Neuronal stem cell (in vitro differentiated cells): Measurements from ENCODE around the gene CCDC183.
"Not testable (repeated sequence)": the region's sequence is repeated elsewhere in the genome, so short reads cannot be mapped to it uniquely, and the experiment has no call there.

Experiments
- DNase-seq: peaks from one replicate; pipeline ENCODE4 v3.0.0-alpha.2; 2013; ENCODE audit warnings: low spot score
- H2AFZ ChIP-seq: one replicate; pipeline ENCODE4 v1.6.1; 2013; ENCODE audit warnings: mild to moderate bottlenecking, low read length, inconsistent platforms
- H2AK5ac ChIP-seq: 2 replicates; pipeline ENCODE4 v1.6.1; 2013; ENCODE audit warnings: low read depth, mild to moderate bottlenecking, inconsistent platforms, low read length, moderate library complexity, mixed read lengths
- H2BK120ac ChIP-seq: 2 replicates; pipeline ENCODE4 v1.6.1; 2013; ENCODE audit warnings: low read depth, mild to moderate bottlenecking, inconsistent platforms, low read length, moderate library complexity, mixed read lengths
- H2BK12ac ChIP-seq: one replicate; pipeline ENCODE4 v1.6.1; 2013; ENCODE audit warnings: low read length, inconsistent platforms
- H2BK15ac ChIP-seq: 2 replicates; pipeline ENCODE4 v1.6.1; 2013; ENCODE audit warnings: mild to moderate bottlenecking, low read length, inconsistent platforms, mixed read lengths
- H2BK5ac ChIP-seq: one replicate; pipeline ENCODE4 v1.6.1; 2013; ENCODE audit warnings: inconsistent platforms, mild to moderate bottlenecking, low read length, moderate library complexity
- H3K14ac ChIP-seq: one replicate; pipeline ENCODE4 v1.6.1; 2013; ENCODE audit warnings: low read length, inconsistent platforms
- H3K18ac ChIP-seq: 2 replicates; pipeline ENCODE4 v1.6.1; 2013; ENCODE audit warnings: low read length, inconsistent platforms
- H3K23ac ChIP-seq: 2 replicates; pipeline ENCODE4 v1.6.1; 2013; ENCODE audit warnings: low read depth, mild to moderate bottlenecking, mixed read lengths, low read length, inconsistent platforms; ENCODE audit not compliant: poor library complexity
- H3K27ac ChIP-seq: replicated peaks from 3 replicates; pipeline ENCODE4 v1.5.1; 2013; ENCODE audit warnings: low read length, inconsistent platforms
- H3K27me3 ChIP-seq, 3 experiments: 2 replicates each; pipeline ENCODE4 v1.6.1; 2013; ENCODE audit warnings: low read length in 3 of 3, mild to moderate bottlenecking in 2 of 3, inconsistent platforms in 1 of 3, low read depth in 1 of 3, mixed read lengths in 1 of 3, moderate library complexity in 1 of 3; ENCODE audit not compliant: control insufficient read depth in 3 of 3, insufficient read depth in 3 of 3
- H3K36me3 ChIP-seq, 2 donors: replicated peaks in 1 of 2; 2 replicates each; pipeline ENCODE4 v1.6.1; 2013; ENCODE audit warnings: low read length in 2 of 2; ENCODE audit not compliant: control insufficient read depth in 2 of 2, insufficient read depth in 2 of 2
- H3K4ac ChIP-seq: 2 replicates; pipeline ENCODE4 v1.6.1; 2013; ENCODE audit warnings: inconsistent platforms, mild to moderate bottlenecking, low read length, moderate library complexity
- H3K4me1 ChIP-seq, 2 donors: 1 replicate in 1 of 2; 2 replicates in 1 of 2; pipeline ENCODE4 v1.6.1; 2013; ENCODE audit warnings: low read length in 2 of 2, low read depth in 1 of 2; ENCODE audit not compliant: control insufficient read depth in 2 of 2, insufficient read depth in 1 of 2
- H3K4me2 ChIP-seq: one replicate; pipeline ENCODE4 v1.6.1; 2013; ENCODE audit warnings: mild to moderate bottlenecking, low read length, inconsistent platforms; ENCODE audit not compliant: insufficient read depth, poor library complexity, severe bottlenecking
- H3K4me3 ChIP-seq, 2 donors: 2 replicates each; pipeline ENCODE4 v1.5.1; 2013; ENCODE audit warnings: low read length in 2 of 2, mild to moderate bottlenecking in 2 of 2, inconsistent platforms in 1 of 2, moderate library complexity in 1 of 2
- H3K79me1 ChIP-seq: one replicate; pipeline ENCODE4 v1.6.1; 2013; ENCODE audit warnings: low read depth, mild to moderate bottlenecking, inconsistent platforms, low read length, moderate library complexity
- H3K9ac ChIP-seq: one replicate; pipeline ENCODE4 v1.6.1; 2013; ENCODE audit warnings: mild to moderate bottlenecking, low read depth, low read length, inconsistent platforms; ENCODE audit not compliant: poor library complexity
- H3K9me3 ChIP-seq, 2 donors: replicated peaks in 1 of 2; 2 replicates each; pipeline versions ENCODE3 to v1.6.1; 2013; ENCODE audit warnings: low read length in 2 of 2, mild to moderate bottlenecking in 2 of 2, inconsistent platforms in 1 of 2, low read depth in 1 of 2, mixed read lengths in 1 of 2, moderate library complexity in 1 of 2; ENCODE audit not compliant: control insufficient read depth in 2 of 2, insufficient read depth in 1 of 2
- H4K8ac ChIP-seq: one replicate; pipeline ENCODE4 v1.6.1; 2013; ENCODE audit warnings: low read depth, mild to moderate bottlenecking, inconsistent platforms, low read length, moderate library complexity
- H4K91ac ChIP-seq: one replicate; pipeline ENCODE4 v1.6.1; 2013; ENCODE audit warnings: low read length, low read depth, mild to moderate bottlenecking, inconsistent platforms; ENCODE audit not compliant: poor library complexity
- WGBS, 2 donors: extraction: QIAGEN DNeasy Blood & Tissue Kit; methylation state at CpG; one replicate each; pipeline ENCODE4 v1.1.7; 2013; ENCODE audit warnings: missing lambda C conversion rate in 2 of 2, mixed read lengths in 1 of 2; ENCODE audit not compliant: insufficient read length in 2 of 2, insufficient replicate concordance in 1 of 2; ENCODE audit errors: extremely low coverage in 2 of 2; 5-methylcytosine and 5-hydroxymethylcytosine counted together

The CCDC183 gene

DNA sequence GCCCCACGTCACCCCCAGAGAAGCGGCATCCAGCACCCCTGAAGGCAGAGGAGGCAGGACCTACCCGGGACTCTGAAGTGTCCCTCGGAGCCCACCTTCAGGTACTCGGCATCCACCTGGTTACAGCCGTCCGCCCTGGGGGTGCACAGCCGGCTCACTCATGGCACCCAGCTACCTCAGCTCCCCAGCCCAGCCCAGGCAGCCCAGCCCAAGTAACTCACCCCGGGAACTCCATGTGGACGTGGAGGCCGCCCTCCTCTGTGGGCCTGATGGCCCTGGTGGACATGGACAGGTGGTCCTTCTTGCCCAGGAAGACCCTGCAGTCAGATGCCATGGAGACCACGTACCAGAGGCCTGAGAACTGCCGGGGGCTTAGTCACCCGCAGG, 32.5 kb upstream of the CCDC183 start:
- Histone ChIP-seq H2BK120ac (no peak overlapping the region), H2BK12ac (peak overlapping the region; percentile 7), H3K9ac (no peak overlapping the region), H3K4me3 (no peak overlapping the region), H3K27me3 (peaks cover 0 to 9% (median 2%) of the 10 kb centered on the region in 3 experiments), H3K27ac (no peak overlapping the region), H3K9me3 (no peaks in the 10 kb centered on the region), H3K4me1 (peaks cover 11% of the 10 kb centered on the region in 2 donors), H2AFZ (no peak overlapping the region), H3K4ac (peak overlapping the region; percentile 89), H3K4me2 (peak overlapping the region; percentile 18), H2AK5ac (peak overlapping the region; percentile 99), H3K36me3 (no peaks in the 10 kb centered on the region), H3K23ac (peak overlapping the region; percentile 85), H4K91ac (peak overlapping the region; percentile 85), H3K79me1 (no peaks in the 10 kb centered on the region), H3K18ac (peak overlapping the region; percentile 97), H3K14ac (peak overlapping the region; percentile 9), H2BK5ac (peak overlapping the region; percentile 93), H4K8ac (no peak overlapping the region), H2BK15ac (peak overlapping the region; percentile 99)
- DNase-seq = no peak
- no CpG with 5 or more reads among the region's 14 CpGs for WGBS, 2 donors

GRCh38 chr9:136764301-136764891, 31.7 kb upstream of the CCDC183 start, which contains the start of gene LCN15:
LCN15 (minus strand) TSS chr9:136764518; CDS start chr9:136764488, 30 bp downstream.
- no peak for DNase-seq
- H3K27ac ChIP-seq = peak within 1 kb of the TSS; percentile 46
- no CpG with 5 or more reads among the region's 14 CpGs for whole genome bisulfite sequencing, 2 donors

DNA sequence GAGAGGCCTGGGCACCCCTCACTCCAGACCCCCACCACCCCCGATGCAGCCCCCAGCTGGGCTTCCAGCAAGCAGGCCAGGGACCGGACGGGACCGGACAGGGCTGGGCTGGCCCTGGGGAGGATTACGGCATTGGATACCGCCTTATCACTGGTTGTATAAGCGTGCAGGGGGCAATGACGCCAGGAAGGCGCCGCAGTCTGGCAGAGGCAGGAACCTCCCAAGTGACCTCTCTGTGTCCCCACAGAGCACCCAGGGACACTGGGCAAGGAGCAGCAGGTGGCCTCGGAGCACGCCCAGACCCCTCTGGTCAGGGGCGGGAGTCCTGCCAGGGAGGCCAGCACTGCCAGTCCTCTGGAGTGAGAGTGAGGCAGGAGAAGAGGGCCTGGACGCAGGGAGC, 31.1 kb upstream of the CCDC183 start:
- Histone ChIP-seq H3K27ac (no peak overlapping the region), H3K18ac (peak overlapping the region; percentile 84), H3K9ac (peak overlapping the region; percentile 50), H3K36me3 (no peaks in the 10 kb centered on the region), H2BK120ac (peak overlapping the region; percentile 87), H2AK5ac (peak overlapping the region; percentile 99), H4K91ac (no peak overlapping the region), H3K4me1 (peaks cover 9 to 13% of the 10 kb centered on the region in 2 donors), H4K8ac (no peak overlapping the region), H3K27me3 (peaks cover 0 to 9% (median 2%) of the 10 kb centered on the region in 3 experiments), H3K4me3 (no peak overlapping the region), H3K9me3 (no peaks in the 10 kb centered on the region), H2BK12ac (peak overlapping the region; percentile 41), H3K79me1 (no peaks in the 10 kb centered on the region), H2AFZ (no peak overlapping the region), H3K14ac (no peak overlapping the region), H3K4me2 (no peak overlapping the region), H2BK5ac (peak overlapping the region; percentile 75), H3K23ac (no peak overlapping the region), H2BK15ac (no peak overlapping the region), H3K4ac (peak overlapping the region; percentile 10)
- DNase-seq = no peak
- no CpG with 5 or more reads among the region's 14 CpGs for whole genome bisulfite sequencing, 2 donors

More at GRCh38 chr9:136764301-136764891, 31.7 kb upstream of the CCDC183 start, which contains the start of gene LCN15:
- no peak within 1 kb of the TSS for H4K8ac ChIP-seq
- H3K14ac ChIP-seq = peak within 1 kb of the TSS; percentile 9
- H3K4me3 ChIP-seq = no peak within 1 kb of the TSS
- H3K79me1 ChIP-seq = no peaks in the 10 kb centered on the region
- H2BK120ac ChIP-seq = peak within 1 kb of the TSS; percentile 87
- H3K27me3 ChIP-seq = peaks cover 0 to 9% (median 2%) of the 10 kb centered on the region in 3 experiments
- peak within 1 kb of the TSS; percentile 97 for H2BK12ac ChIP-seq
- no peaks in the 10 kb centered on the region for H3K9me3 ChIP-seq
- H3K4me1 ChIP-seq = peaks cover 10 to 11% of the 10 kb centered on the region in 2 donors
- H2AFZ ChIP-seq = no peak within 1 kb of the TSS
- H2BK5ac ChIP-seq = peak within 1 kb of the TSS; percentile 93
- peak within 1 kb of the TSS; percentile 85 for H3K23ac ChIP-seq
- H3K4me2 ChIP-seq = peak within 1 kb of the TSS; percentile 18
- H2AK5ac ChIP-seq = peak within 1 kb of the TSS; percentile 99
- peak within 1 kb of the TSS; percentile 99 for H2BK15ac ChIP-seq
- H3K18ac ChIP-seq = peak within 1 kb of the TSS; percentile 97
- no peaks in the 10 kb centered on the region for H3K36me3 ChIP-seq
- H3K4ac ChIP-seq = peak within 1 kb of the TSS; percentile 89
- peak within 1 kb of the TSS; percentile 85 for H4K91ac ChIP-seq
- H3K9ac ChIP-seq = peak within 1 kb of the TSS; percentile 77

- DNase-seq, H3K23ac ChIP-seq, H2AFZ ChIP-seq, H3K9me3 ChIP-seq, H4K91ac ChIP-seq, H3K14ac ChIP-seq, H3K4me3 ChIP-seq, H3K9ac ChIP-seq, H3K27me3 ChIP-seq, H2BK12ac ChIP-seq, H3K4me2 ChIP-seq, H4K8ac ChIP-seq, H3K36me3 ChIP-seq, H2BK5ac ChIP-seq, H3K27ac ChIP-seq, H3K79me1 ChIP-seq, H2BK120ac ChIP-seq, H3K4ac ChIP-seq, H2AK5ac ChIP-seq, H3K18ac ChIP-seq: not testable (repeated sequence)
- peak overlapping the region; percentile 87 for H2BK15ac ChIP-seq
- no CpG with 5 or more reads among the region's 14 CpGs for WGBS, 2 donors
- H3K4me1 ChIP-seq = peaks cover 6 to 13% of the 10 kb centered on the region in 2 donors
Measured at GRCh38 chr9:136765745-136766409, 30.3 kb upstream of the CCDC183 start.
